Mammary epithelial cell (primary cell): ENCODE results near the gene RPH3AL.

Experiments
- CTCF ChIP-seq, 2 donors: IDR thresholded peaks in 1 of 2; conservative IDR thresholded peaks in 1 of 2; 2 replicates each; pipeline ENCODE4 v1.5.1; 2011 to 2012; ENCODE audit warnings: inconsistent platforms in 2 of 2, low read length in 2 of 2, mild to moderate bottlenecking in 2 of 2, control low read depth in 1 of 2, low read depth in 1 of 2; ENCODE audit not compliant: insufficient read depth in 1 of 2; ENCODE audit errors: extremely low read depth in 1 of 2
- EZH2 ChIP-seq: IDR thresholded peaks from 2 replicates; pipeline ENCODE4 v1.6.1; 2012; ENCODE audit warnings: low read length, inconsistent platforms, borderline replicate concordance

GRCh38 chr17:333626-334396 is 18.8 kb downstream of the RPH3AL start:
- TF ChIP-seq CTCF (conservative IDR thresholded peaks at IDR 0.05 in 1 of 2, IDR thresholded peaks at IDR 0.05 in 1 of 2; ENCODE audit: extremely low read depth in 1 of 2, insufficient read depth in 1 of 2, low read depth in 1 of 2, low read length in 2 of 2), result no peak
- no peak for TF ChIP-seq EZH2
